ENCODE results near the gene DCUN1D2. TPM values are rescaled to one million over a fixed set of nuclear protein-coding genes. Genes with fewer than 3 reads are reported as not detected.
"Not testable (repeated sequence)": the region's sequence is repeated elsewhere in the genome, so short reads cannot be mapped to it uniquely, and the experiment has no call there.

The DCUN1D2 gene
- total RNA-seq, 4 donors from 2014 or later = 12.0 to 35.2 (median 18.9) TPM

GRCh38 chr13:113442354-113442984 is 48.0 kb downstream of the DCUN1D2 start:
- intact Hi-C loops (cut with DNase I; ENCODE audit: low total_unique reads) = no loop called here
- WGBS, 2 donors = 82 to 83% methylated on average over 10 of the region's 10 CpGs
- no peak for TF ChIP-seq POLR2A (IDR thresholded peaks at IDR 0.05)
- TF ChIP-seq CTCF (IDR thresholded peaks at IDR 0.05) = no peak
- H3K4me3 ChIP-seq (ENCODE audit: low read depth, poor library complexity, severe bottlenecking) = no peak overlapping the region
- DNase-seq (ENCODE audit: low spot score in 2 of 2) = no peak

GRCh38 chr13:113441661-113442060 is 48.9 kb downstream of the DCUN1D2 start:
- H3K4me3 ChIP-seq (ENCODE audit: low read depth, poor library complexity, severe bottlenecking) = no peak overlapping the region
- no peak for DNase-seq (ENCODE audit: low spot score in 2 of 2)
- intact Hi-C loops (cut with DNase I; ENCODE audit: low total_unique reads) = no loop called here
- no peak for TF ChIP-seq CTCF (IDR thresholded peaks at IDR 0.05)
- TF ChIP-seq POLR2A (IDR thresholded peaks at IDR 0.05) = no peak
- WGBS, 2 donors = 96 to 98% methylated on average over 29 of the region's 29 CpGs

GRCh38 chr13:113437408-113438010 is 53.0 kb downstream of the DCUN1D2 start:
- intact Hi-C loops (cut with DNase I; ENCODE audit: low total_unique reads) = no loop called here
- 73 to 89% methylated on average over 17 of the region's 17 CpGs for WGBS, 2 donors
- H3K4me3 ChIP-seq (ENCODE audit: low read depth, poor library complexity, severe bottlenecking) = no peak overlapping the region
- no peak for DNase-seq (ENCODE audit: low spot score in 2 of 2)
- TF ChIP-seq CTCF (IDR thresholded peaks at IDR 0.05) = no peak
- TF ChIP-seq POLR2A (IDR thresholded peaks at IDR 0.05) = no peak

GRCh38 chr13:113436866-113437265 is 53.6 kb downstream of the DCUN1D2 start:
- WGBS, 2 donors = 94 to 99% methylated on average over 10 to 13 of the region's 15 CpGs
- H3K4me3 ChIP-seq (ENCODE audit: low read depth, poor library complexity, severe bottlenecking); DNase-seq (ENCODE audit: low spot score in 2 of 2); intact Hi-C loops (cut with DNase I; ENCODE audit: low total_unique reads): not testable (repeated sequence)

GRCh38 chr13:113435907-113436306 is 54.6 kb downstream of the DCUN1D2 start:
- DNase-seq (ENCODE audit: low spot score in 2 of 2); H3K4me3 ChIP-seq (ENCODE audit: low read depth, poor library complexity, severe bottlenecking); intact Hi-C loops (cut with DNase I; ENCODE audit: low total_unique reads): not testable (repeated sequence)
- WGBS, 2 donors = 93 to 96% methylated on average over 15 of the region's 15 CpGs

- TF ChIP-seq POLR2A (IDR thresholded peaks at IDR 0.05) (no peak), CTCF (IDR thresholded peaks at IDR 0.05) (no peak)
- no peak overlapping the region for H3K4me3 ChIP-seq (ENCODE audit: low read depth, poor library complexity, severe bottlenecking)
- intact Hi-C loops (cut with DNase I; ENCODE audit: low total_unique reads) = no loop called here
- DNase-seq (ENCODE audit: low spot score in 2 of 2) = no peak
- WGBS, 2 donors = 94 to 95% methylated on average over 18 to 21 of the region's 21 CpGs
These were observed 57.1 kb downstream of the DCUN1D2 start for GRCh38 chr13:113433391-113433916.
